Fibroblast of skin of left quadriceps (primary cell): ENCODE results near the gene FAM236B.
"Not testable (repeated sequence)": the region's sequence is repeated elsewhere in the genome, so short reads cannot be mapped to it uniquely, and the experiment has no call there.

Source experiments
- DNase-seq, 2 experiments: peaks; one replicate each; pipeline ENCODE4 v3.0.0-alpha.2; 2013; ENCODE audit warnings: low read depth in 2 of 2

Gene FAM236B

DNA sequence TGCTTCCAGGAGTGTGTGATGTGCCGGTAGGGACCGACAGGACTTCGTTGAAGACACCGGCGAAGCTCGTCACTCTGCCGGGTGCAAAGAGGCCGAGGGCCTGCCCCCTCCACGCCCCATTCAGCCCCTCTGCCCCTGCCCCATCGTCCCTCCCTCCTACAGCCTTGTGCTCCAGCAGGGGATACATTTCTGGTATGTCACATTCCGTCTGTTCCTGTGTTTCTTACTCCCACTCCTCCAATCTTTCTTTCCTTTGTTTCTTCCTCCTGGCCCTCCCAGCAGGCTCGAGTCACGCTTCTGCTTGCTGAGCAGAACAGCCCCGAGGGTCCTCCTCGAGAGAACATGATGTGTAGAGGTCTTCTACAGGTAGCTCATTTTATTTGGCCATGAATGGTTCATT lies at the start of gene FAM236B:
Gene FAM236B (minus strand): TSS at position 101 of the 400 bp plus-strand sequence. CDS start 100 bp downstream, at position 1.
- DNase-seq: not testable (repeated sequence)

- DNase-seq: not testable (repeated sequence)
Observed at GRCh38 chrX:72830701-72831100, 48.2 kb upstream of the FAM236B start.

DNA sequence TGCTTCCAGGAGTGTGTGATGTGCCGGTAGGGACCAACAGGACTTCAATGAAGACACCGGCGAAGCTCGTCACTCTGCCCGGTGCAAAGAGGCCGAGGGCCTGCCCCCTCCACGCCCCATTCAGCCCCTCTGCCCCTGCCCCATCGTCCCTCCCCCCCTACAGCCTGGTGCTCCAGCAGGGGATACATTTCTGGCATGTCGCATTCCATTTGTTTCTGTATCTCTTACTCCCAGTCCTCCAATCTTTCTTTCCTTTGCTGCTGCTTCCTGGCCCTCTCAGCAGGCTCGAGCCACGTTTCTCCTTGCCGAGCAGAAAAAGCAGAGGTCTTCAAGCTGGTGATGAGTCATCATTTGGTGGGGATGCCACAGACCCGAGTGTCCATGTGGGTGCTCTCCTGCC lies 25.6 kb upstream of the FAM236B start, which contains the start of gene FAM236D:
Gene FAM236D (minus strand): TSS at position 101 of the 400 bp plus-strand sequence. CDS start 100 bp downstream, at position 1.
- not testable (repeated sequence) for DNase-seq

DNA sequence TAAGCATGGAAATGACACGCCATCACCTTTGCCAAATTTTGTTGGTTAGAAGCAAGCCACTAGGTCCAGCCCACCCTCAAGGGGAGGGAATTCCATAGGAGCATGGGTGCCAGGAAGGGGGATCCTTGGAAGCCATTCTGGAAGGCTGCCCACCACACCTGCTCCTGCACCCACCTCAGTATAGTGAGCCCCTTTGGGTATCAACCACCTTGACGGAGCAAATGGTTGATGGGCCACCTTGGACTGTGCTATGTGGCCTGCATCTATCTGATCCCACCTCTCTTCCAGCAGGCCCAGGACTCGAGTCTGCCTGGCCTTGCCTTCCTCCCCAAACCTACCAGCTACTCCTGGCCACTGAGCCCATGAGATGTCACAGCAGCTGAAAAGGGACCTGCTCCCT lies 7.9 kb upstream of the FAM236B start:
- DNase-seq: not testable (repeated sequence)

DNA sequence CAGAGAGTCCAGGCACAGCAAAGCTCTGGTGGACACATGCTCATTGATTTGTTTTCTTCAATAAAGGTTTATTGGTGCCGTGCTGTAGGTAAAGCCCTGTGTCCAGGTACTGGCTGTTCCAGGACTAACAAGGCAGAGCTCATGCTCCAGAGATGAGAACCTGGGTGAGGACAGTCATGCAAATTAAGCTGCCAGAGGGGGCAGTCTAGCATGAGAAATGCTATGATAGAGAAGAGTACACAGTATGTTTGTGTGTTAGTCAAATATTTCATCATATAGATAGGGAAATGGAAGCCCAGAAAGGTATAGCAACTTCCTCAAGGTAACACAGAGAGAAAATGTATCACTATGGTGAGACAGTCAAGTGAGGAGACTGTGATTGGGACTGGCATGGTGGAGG lies 5.7 kb upstream of the FAM236B start:
- not testable (repeated sequence) for DNase-seq

- not testable (repeated sequence) for DNase-seq
Observed at GRCh38 chrX:72783964-72784363, 1.5 kb upstream of the FAM236B start.

GRCh38 chrX:72783365-72783936 lies 991 bp upstream of the FAM236B start:
- not testable (repeated sequence) for DNase-seq

DNA sequence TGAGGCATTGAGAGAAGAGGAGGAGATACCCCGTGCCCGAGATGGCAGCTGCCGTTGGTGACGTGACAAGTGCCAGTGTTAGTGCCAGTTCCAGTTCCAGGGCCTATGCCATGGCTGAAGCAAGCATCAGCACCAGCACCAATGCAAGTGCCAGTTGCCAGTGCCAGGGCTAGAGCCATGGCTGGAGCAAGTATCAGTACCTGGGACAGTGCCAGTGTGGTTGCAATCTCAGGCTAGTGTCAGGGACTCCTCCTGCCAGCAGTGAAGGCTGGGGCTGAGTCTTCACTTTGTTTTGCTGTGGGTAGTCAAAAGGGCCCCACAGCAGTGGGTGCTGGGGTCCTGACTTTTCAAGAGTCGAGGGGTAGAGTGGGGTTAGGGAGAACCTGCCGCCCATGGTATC lies 4.3 kb downstream of the FAM236B start:
- not testable (repeated sequence) for DNase-seq

DNA sequence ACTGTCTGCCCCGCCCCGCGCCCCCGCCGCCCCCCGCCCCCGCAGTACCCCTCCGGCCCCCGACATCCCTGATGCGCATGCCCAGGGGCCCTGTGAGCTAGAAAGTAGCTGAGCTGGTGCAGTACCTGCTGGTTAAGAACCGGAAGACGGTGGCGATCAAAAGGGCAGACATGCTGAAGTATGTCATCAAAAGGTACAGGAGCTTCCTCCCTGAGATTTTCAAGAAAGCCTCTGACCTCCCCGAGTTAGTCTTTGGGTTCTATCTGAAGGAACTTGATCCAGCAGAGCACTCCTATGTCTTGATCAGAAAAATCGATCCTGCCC lies 5.0 kb downstream of the FAM236B start:
- not testable (repeated sequence) for DNase-seq

DNA sequence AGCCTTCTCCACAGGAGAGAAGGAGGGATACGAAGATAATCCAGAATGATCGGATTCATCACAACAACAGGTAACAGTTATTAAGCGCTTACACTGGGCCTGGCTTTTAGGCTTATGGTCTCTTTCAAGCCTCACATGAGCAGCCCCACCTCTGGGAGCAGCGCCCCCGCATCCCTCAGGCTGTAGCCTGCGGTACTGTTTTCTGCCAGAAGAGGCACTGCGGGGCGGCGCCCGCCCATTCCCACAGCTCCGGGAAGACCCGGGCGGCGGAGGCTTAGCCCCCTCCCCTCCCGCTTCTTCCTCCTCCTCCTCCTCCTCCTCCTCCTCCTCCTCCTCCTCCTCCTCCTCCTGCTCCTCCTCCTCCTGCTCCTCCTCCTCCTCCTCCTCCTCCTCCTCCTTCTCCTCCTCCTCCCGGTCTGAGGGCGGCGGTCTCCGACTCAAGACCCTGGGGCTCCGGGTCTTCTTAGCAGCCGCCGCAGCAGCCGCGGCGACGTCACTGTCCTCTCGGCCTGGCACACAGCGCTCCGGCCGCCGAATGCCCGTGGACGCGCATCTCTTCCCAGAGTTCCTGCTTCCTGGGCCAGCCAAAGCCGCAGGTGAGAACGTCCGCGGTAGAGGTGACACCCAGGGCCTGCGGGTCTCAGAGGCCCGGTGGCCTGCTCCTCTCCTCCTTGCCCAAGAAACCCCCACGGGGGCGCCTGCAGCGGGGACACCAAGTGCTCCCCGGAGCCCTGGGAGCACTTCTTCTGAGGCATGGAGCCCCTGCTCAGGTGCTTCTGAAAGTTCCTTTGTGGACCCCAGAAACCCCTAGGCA lies 5.6 kb downstream of the FAM236B start, which contains the start of gene DMRTC1B:
Gene DMRTC1B (plus strand): TSS at position 238 of the 814 bp plus-strand sequence. CDS start 68,246 bp downstream, outside the sequence.
- DNase-seq: not testable (repeated sequence)

DNA sequence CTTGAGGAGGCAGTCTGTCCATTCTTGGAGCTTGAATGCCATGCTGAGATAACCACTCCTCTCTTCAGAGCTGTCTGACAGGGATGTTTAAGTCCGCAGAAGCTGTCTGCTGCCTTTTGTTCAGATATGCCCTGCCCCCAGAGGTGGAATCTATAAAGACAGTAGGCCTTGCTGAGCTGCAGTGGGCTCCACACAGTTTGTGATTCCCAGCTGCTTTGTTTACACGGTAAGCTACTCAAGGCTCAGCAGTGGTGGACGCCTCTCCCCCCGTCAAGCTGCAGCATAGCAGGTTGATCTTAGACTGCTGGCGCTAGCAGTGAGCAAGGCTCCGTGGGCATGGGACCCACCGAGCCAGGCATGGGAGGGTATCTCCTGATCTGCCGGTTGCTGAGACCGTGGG lies 22.0 kb downstream of the FAM236B start:
- DNase-seq: not testable (repeated sequence)

DNA sequence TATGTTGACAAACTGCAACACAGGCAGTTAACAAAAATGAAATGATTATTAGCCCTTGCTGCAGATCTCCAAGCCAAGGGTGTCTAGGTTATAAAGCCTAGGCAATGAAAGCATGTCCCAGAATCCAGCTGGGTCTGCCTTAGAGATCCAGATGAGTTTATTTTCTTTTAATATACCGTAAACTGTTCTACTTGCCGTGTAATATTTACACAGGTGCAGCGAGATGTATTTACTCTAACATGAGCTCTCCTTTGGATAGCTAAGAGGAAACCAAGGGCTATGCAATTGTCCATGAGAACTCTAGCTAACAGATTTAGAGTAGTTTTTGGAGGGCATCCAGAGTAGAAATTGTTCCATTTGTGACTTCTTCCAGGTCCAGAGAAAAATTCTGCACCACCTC lies 33.9 kb downstream of the FAM236B start:
- DNase-seq: not testable (repeated sequence)

DNA sequence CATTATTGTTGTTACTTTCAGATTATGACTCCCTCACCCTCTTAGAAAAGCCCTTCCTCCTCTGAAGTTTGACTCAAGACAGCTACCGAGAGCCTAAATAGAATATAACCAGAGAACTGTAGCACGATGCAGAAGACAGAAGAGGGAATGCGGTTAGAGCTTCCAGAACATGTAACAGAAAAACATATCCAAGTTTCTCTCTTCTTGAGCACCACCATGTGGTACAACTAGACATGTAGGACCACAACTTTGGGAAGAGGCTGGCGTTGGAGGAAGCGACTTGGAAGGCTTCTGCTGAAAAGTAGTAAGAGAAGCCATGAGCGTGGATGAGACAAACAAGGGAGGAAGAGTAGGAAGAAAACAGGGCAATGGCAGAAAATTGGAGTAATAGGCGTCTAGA lies 36.9 kb downstream of the FAM236B start:
- DNase-seq: not testable (repeated sequence)

GRCh38 chrX:72735561-72735960 lies 46.9 kb downstream of the FAM236B start:
- no peak for DNase-seq

GRCh38 chrX:72733636-72734035 lies 48.8 kb downstream of the FAM236B start:
- not testable (repeated sequence) for DNase-seq
